Keratinocyte (primary cell): ENCODE measurements around the gene SMPD3. TPM values are rescaled to one million over a fixed set of nuclear protein-coding genes. Genes with fewer than 3 reads are reported as not detected.

Experiments used
- DNase-seq: peaks from one replicate; pipeline ENCODE4 v3.0.0-alpha.2; 2011; ENCODE audit warnings: low read depth, missing footprints, low spot score
- FAIRE-seq: peaks from 2 replicates; lab custom pipeline; 2011; peaks lifted over from hg19 to GRCh38; lab: Jason Lieb, UNC
- H2AFZ ChIP-seq: 2 replicates; pipeline ENCODE4 v1.6.0; 2012; ENCODE audit warnings: low read length, control low read depth, inconsistent platforms; ENCODE audit not compliant: control insufficient read depth
- H3K27ac ChIP-seq: 2 replicates; pipeline ENCODE4 v1.5.1; 2011; ENCODE audit warnings: low read length; ENCODE audit not compliant: control insufficient read depth, insufficient read depth
- H3K27me3 ChIP-seq: 3 replicates; pipeline ENCODE4 v1.6.0; 2011; ENCODE audit warnings: low read length; ENCODE audit not compliant: control insufficient read depth, insufficient read depth; ENCODE audit errors: extremely low read depth
- H3K36me3 ChIP-seq, 2 experiments: 2 replicates in 1 of 2; 3 replicates in 1 of 2; pipeline ENCODE4 v1.5.1; 2011; ENCODE audit warnings: low read length in 2 of 2, mild to moderate bottlenecking in 1 of 2; ENCODE audit not compliant: control insufficient read depth in 2 of 2, insufficient read depth in 2 of 2; ENCODE audit errors: extremely low read depth in 1 of 2
- H3K4me1 ChIP-seq: 3 replicates; pipeline ENCODE4 v1.5.1; 2011; ENCODE audit warnings: low read length; ENCODE audit not compliant: control insufficient read depth, insufficient read depth; ENCODE audit errors: extremely low read depth
- H3K4me2 ChIP-seq: 3 replicates; pipeline ENCODE4 v1.6.0; 2011; ENCODE audit warnings: low read depth, low read length; ENCODE audit not compliant: control insufficient read depth, insufficient read depth; ENCODE audit errors: extremely low read depth
- H3K4me3 ChIP-seq, 3 experiments: fragments of 200-600 bp in 1 of 3; sonication (generic) in 1 of 3; 2 replicates in 2 of 3; 3 replicates in 1 of 3; pipeline ENCODE4 v1.5.1; 2011 to 2016; ENCODE audit warnings: low read length in 3 of 3, mild to moderate bottlenecking in 3 of 3, control low read depth in 2 of 3, inconsistent platforms in 1 of 3, low read depth in 1 of 3, mixed read lengths in 1 of 3, mixed run types in 1 of 3, moderate library complexity in 1 of 3; ENCODE audit not compliant: control insufficient read depth in 2 of 3, insufficient read depth in 2 of 3; ENCODE audit errors: extremely low read depth in 1 of 3
- H3K79me2 ChIP-seq: 2 replicates; pipeline ENCODE4 v1.6.0; 2012; ENCODE audit warnings: low read length; ENCODE audit not compliant: control insufficient read depth, insufficient read depth
- H3K9ac ChIP-seq: 3 replicates; pipeline ENCODE4 v1.6.0; 2011; ENCODE audit warnings: low read length; ENCODE audit not compliant: control insufficient read depth, insufficient read depth; ENCODE audit errors: extremely low read depth
- H3K9me1 ChIP-seq: 3 replicates; pipeline ENCODE4 v1.6.0; 2011; ENCODE audit warnings: low read length; ENCODE audit not compliant: control insufficient read depth, insufficient read depth; ENCODE audit errors: extremely low read depth
- H3K9me3 ChIP-seq: 2 replicates; pipeline ENCODE4 v1.5.1; 2012; ENCODE audit warnings: low read depth, low read length; ENCODE audit not compliant: control insufficient read depth
- H4K20me1 ChIP-seq: 3 replicates; pipeline ENCODE4 v1.6.0; 2011; ENCODE audit warnings: low read length; ENCODE audit not compliant: control insufficient read depth, insufficient read depth; ENCODE audit errors: extremely low read depth
- EZH2 ChIP-seq: IDR thresholded peaks from one replicate; pipeline ENCODE4 v1.6.1; 2012; ENCODE audit warnings: inconsistent platforms, mild to moderate bottlenecking, low read length, moderate library complexity
- dilution Hi-C: fragments of 300-500 bp; cut with MboI; formaldehyde crosslinking; loops from one replicate; pipeline ENCODE4 v1.7.0; 2020; ENCODE audit warnings: low sequenced_read_pairs; ENCODE audit not compliant: extremely low pct_ligation_motif_present
- polyA plus RNA-seq, 5 experiments: library from polyadenylated mRNA; depleted of rRNA in 3 of 5; stranded (reverse) in 3 of 5; stranded (forward) in 1 of 5; unstranded in 1 of 5; fragments of >200 nt; gene quantifications; 1 replicate in 1 of 5; 2 replicates in 3 of 5; 3 replicates in 1 of 5; pipeline versions ENCODE4 v1.2.1 to v1.2.3, GENCODE V29; 2011 to 2012; ENCODE audit warnings: missing spikeins in 2 of 5, low read depth in 1 of 5, low replicate concordance in 1 of 5
- TF ChIP-seq, protein P1 (sequence below), 3 experiments: IDR thresholded peaks in 1 of 3; conservative IDR thresholded peaks in 1 of 3; optimal IDR thresholded peaks in 1 of 3; 2 replicates in 2 of 3; 3 replicates in 1 of 3; pipeline versions ENCODE3 to v1.5.1; 2011; ENCODE audit warnings: low read length in 3 of 3, mild to moderate bottlenecking in 3 of 3, moderate library complexity in 2 of 3, control low read depth in 1 of 3, inconsistent platforms in 1 of 3; ENCODE audit not compliant: insufficient read depth in 2 of 3; ENCODE audit errors: extremely low read depth in 1 of 3

SMPD3 gene
- polyA plus RNA-seq, 1 donor (not counting 4 experiments of a cell fraction or from before 2014, with no cell fraction given), result 0.34 TPM

DNA sequence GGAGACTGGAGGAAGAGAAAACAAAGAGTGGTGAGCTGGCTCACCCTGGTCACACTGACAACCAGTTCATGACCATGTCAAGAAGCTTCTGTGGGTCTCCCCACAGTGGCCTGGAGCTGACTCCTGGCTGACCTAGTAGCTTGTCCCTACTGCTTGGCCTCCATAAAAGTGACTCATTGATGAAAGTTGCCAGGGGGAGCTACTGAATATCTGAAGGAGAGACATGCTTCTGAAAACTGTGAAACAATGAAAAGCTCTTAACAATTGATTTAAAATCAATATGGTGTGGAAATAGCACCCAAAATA lies 22.0 kb downstream of the SMPD3 start:
- Histone ChIP-seq H3K4me2 (no peak overlapping the region), H3K4me1 (no peaks in the 10 kb centered on the region), H3K9ac (no peak overlapping the region), H2AFZ (no peak overlapping the region), H3K9me3 (no peaks in the 10 kb centered on the region), H3K36me3 (no peaks in the 10 kb centered on the region), H3K9me1 (no peaks in the 10 kb centered on the region), H3K4me3 (no peak overlapping the region), H3K79me2 (no peaks in the 10 kb centered on the region), H3K27ac (no peak overlapping the region), H4K20me1 (no peaks in the 10 kb centered on the region), H3K27me3 (peaks cover 6% of the 10 kb centered on the region)
- DNase-seq (no peak), FAIRE-seq (no peak)
- dilution Hi-C loops, result no loop called here
- no peak for TF ChIP-seq EZH2
- TF ChIP-seq, protein P1, sequence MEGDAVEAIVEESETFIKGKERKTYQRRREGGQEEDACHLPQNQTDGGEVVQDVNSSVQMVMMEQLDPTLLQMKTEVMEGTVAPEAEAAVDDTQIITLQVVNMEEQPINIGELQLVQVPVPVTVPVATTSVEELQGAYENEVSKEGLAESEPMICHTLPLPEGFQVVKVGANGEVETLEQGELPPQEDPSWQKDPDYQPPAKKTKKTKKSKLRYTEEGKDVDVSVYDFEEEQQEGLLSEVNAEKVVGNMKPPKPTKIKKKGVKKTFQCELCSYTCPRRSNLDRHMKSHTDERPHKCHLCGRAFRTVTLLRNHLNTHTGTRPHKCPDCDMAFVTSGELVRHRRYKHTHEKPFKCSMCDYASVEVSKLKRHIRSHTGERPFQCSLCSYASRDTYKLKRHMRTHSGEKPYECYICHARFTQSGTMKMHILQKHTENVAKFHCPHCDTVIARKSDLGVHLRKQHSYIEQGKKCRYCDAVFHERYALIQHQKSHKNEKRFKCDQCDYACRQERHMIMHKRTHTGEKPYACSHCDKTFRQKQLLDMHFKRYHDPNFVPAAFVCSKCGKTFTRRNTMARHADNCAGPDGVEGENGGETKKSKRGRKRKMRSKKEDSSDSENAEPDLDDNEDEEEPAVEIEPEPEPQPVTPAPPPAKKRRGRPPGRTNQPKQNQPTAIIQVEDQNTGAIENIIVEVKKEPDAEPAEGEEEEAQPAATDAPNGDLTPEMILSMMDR (optimal IDR thresholded peaks at IDR 0.05 in 1 of 3, IDR thresholded peaks at IDR 0.05 in 1 of 3, conservative IDR thresholded peaks at IDR 0.05 in 1 of 3; ENCODE audit: extremely low read depth in 1 of 3, insufficient read depth in 2 of 3, low read length in 3 of 3), result no peak

DNA sequence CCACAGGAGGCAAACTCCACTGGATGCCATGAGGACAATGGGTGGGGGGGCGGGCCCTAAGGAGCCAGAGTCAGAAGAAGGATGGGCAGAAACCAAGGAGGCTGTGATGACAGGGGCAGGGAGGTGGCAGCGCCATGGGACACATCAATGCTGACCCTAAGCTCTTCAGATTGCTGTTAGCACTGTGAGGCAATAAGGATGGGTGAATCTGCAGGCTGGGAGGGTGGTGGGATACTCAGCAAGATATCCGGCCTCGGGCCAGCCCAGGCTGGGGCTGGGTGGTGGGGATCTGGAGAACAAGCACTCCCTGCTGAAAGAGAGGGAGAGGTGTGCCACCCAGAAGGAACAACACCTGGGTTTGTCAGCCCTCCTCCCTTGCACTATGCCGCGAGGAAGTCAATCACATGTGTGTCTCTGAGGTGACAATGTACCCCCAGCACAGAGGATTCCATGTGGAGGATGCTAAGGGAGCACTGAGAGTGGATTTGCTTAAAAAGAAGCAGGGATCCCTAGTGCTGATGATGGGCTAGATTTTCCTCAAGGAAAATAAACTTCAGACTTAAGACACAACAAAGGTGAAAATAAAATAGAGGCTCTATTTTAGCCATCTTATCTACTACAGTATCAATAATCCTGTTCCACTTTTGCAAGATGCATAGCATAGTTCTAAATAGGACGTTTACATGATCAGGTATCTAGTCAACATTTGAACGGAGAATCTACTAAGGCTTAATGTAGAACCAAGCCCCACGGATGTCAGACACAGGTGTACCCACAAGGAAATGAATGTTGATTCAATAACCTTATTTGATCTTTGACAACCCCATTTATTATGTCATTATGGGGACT lies 22.6 kb downstream of the SMPD3 start:
- Histone ChIP-seq H3K4me2 (no peak overlapping the region), H3K79me2 (no peaks in the 10 kb centered on the region), H3K4me1 (no peaks in the 10 kb centered on the region), H3K9me1 (no peaks in the 10 kb centered on the region), H3K27me3 (peaks cover 6% of the 10 kb centered on the region), H3K9me3 (no peaks in the 10 kb centered on the region), H4K20me1 (no peaks in the 10 kb centered on the region), H3K27ac (no peak overlapping the region), H2AFZ (no peak overlapping the region), H3K9ac (no peak overlapping the region), H3K36me3 (no peaks in the 10 kb centered on the region), H3K4me3 (no peak overlapping the region)
- dilution Hi-C loops, result no loop called here
- no peak for DNase-seq
- no peak for FAIRE-seq
- TF ChIP-seq, protein P1 (optimal IDR thresholded peaks at IDR 0.05 in 1 of 3, IDR thresholded peaks at IDR 0.05 in 1 of 3, conservative IDR thresholded peaks at IDR 0.05 in 1 of 3; ENCODE audit: extremely low read depth in 1 of 3, insufficient read depth in 2 of 3, low read length in 3 of 3), result no peak
- TF ChIP-seq EZH2, result no peak
